Osteocyte (in vitro differentiated cells): ENCODE results near the gene GPS2. TPM values are rescaled to one million over a fixed set of nuclear protein-coding genes. Genes with fewer than 3 reads are reported as not detected.
A peak's percentile ranks its signal among the peaks of the same experiment; 100 is the strongest.

ENCODE experiments used
- DNase-seq: peaks from one replicate; pipeline ENCODE4 v3.0.0; 2021; ENCODE audit warnings: mixed read lengths; ENCODE audit not compliant: unreplicated experiment; ENCODE audit errors: extremely low spot score
- H3K27ac Mint-ChIP-seq: one replicate; pipeline ENCODE4 v1.8.0; 2021; ENCODE audit warnings: mild to moderate bottlenecking, mixed read lengths; ENCODE audit not compliant: unreplicated experiment
- H3K27me3 Mint-ChIP-seq: one replicate; pipeline ENCODE4 v1.8.0; 2021; ENCODE audit warnings: mixed read lengths; ENCODE audit not compliant: unreplicated experiment
- H3K36me3 Mint-ChIP-seq: one replicate; pipeline ENCODE4 v1.8.0; 2021; ENCODE audit warnings: mixed read lengths; ENCODE audit not compliant: unreplicated experiment
- H3K4me1 Mint-ChIP-seq: one replicate; pipeline ENCODE4 v1.8.0; 2021; ENCODE audit warnings: mixed read lengths; ENCODE audit not compliant: unreplicated experiment
- H3K4me3 Mint-ChIP-seq: one replicate; pipeline ENCODE4 v1.8.0; 2021; ENCODE audit warnings: mild to moderate bottlenecking, moderate library complexity, mixed read lengths; ENCODE audit not compliant: unreplicated experiment
- H3K9me3 Mint-ChIP-seq: one replicate; pipeline ENCODE4 v1.8.0; 2021; ENCODE audit warnings: mixed read lengths; ENCODE audit not compliant: unreplicated experiment
- CTCF ChIP-seq: fragments of 200-600 bp; sonication (generic); IDR thresholded peaks from 2 replicates; pipeline ENCODE4 v1.5.0; 2021; ENCODE audit warnings: antibody characterized with exemption, mild to moderate bottlenecking, moderate library complexity
- total RNA-seq: library from RNA; stranded (reverse); gene quantifications from 2 replicates; pipeline ENCODE4 v1.2.1, GENCODE V29; 2021

The GPS2 gene
- total RNA-seq, 1 donor from 2014 or later, result 61.9 TPM

- Mint-ChIP-seq H3K27me3 (peaks cover 14% of the 10 kb centered on the region), H3K9me3 (no peaks in the 10 kb centered on the region), H3K27ac (peak overlapping the region; percentile 70), H3K4me3 (peak overlapping the region; percentile 76), H3K4me1 (peaks cover 21% of the 10 kb centered on the region), H3K36me3 (no peaks in the 10 kb centered on the region)
- peak; percentile 90 for DNase-seq
- peak; percentile 91 for TF ChIP-seq CTCF
These were observed 34.6 kb downstream of the GPS2 start for GRCh38 chr17:7280519-7281073.

- TF ChIP-seq CTCF, result no peak
- no peaks in the 10 kb centered on the region for H3K36me3 Mint-ChIP-seq
- H3K4me3 Mint-ChIP-seq, result no peak overlapping the region
- no peaks in the 10 kb centered on the region for H3K9me3 Mint-ChIP-seq
- peaks cover 14% of the 10 kb centered on the region for H3K27me3 Mint-ChIP-seq
- no peak for DNase-seq
- H3K27ac Mint-ChIP-seq, result no peak overlapping the region
- peaks cover 21% of the 10 kb centered on the region for H3K4me1 Mint-ChIP-seq
These were observed 35.7 kb downstream of the GPS2 start for GRCh38 chr17:7279448-7279847.

GRCh38 chr17:7266784-7267183 is 48.4 kb downstream of the GPS2 start:
- no peak for DNase-seq
- H3K36me3 Mint-ChIP-seq, result no peaks in the 10 kb centered on the region
- H3K4me3 Mint-ChIP-seq, result no peak overlapping the region
- no peak for TF ChIP-seq CTCF
- peaks cover 17% of the 10 kb centered on the region for H3K27me3 Mint-ChIP-seq
- H3K9me3 Mint-ChIP-seq, result no peaks in the 10 kb centered on the region
- H3K27ac Mint-ChIP-seq, result peak overlapping the region; percentile 9
- peaks cover 35% of the 10 kb centered on the region for H3K4me1 Mint-ChIP-seq

GRCh38 chr17:7263801-7264078 is 51.4 kb downstream of the GPS2 start:
- TF ChIP-seq CTCF, result no peak
- no peaks in the 10 kb centered on the region for H3K9me3 Mint-ChIP-seq
- peak overlapping the region; percentile 34 for H3K4me3 Mint-ChIP-seq
- H3K4me1 Mint-ChIP-seq, result peaks cover 40% of the 10 kb centered on the region
- no peak for DNase-seq
- H3K27ac Mint-ChIP-seq, result no peak overlapping the region
- peaks cover 2% of the 10 kb centered on the region for H3K36me3 Mint-ChIP-seq
- peaks cover 14% of the 10 kb centered on the region for H3K27me3 Mint-ChIP-seq

GRCh38 chr17:7262935-7263800 is 52.0 kb downstream of the GPS2 start:
- peaks cover 4% of the 10 kb centered on the region for H3K36me3 Mint-ChIP-seq
- DNase-seq, result no peak
- H3K4me3 Mint-ChIP-seq, result peak overlapping the region; percentile 34
- H3K9me3 Mint-ChIP-seq, result no peaks in the 10 kb centered on the region
- peaks cover 14% of the 10 kb centered on the region for H3K27me3 Mint-ChIP-seq
- H3K4me1 Mint-ChIP-seq, result peaks cover 40% of the 10 kb centered on the region
- H3K27ac Mint-ChIP-seq, result peak overlapping the region; percentile 43
- TF ChIP-seq CTCF, result no peak

Other genes starting within 250 kb of the GPS2 start
- not detected in 2 replicates for gene CLEC10A, start 235.1 kb downstream of the GPS2 start, total RNA-seq
- gene ASGR2, start 200.5 kb downstream of the GPS2 start, total RNA-seq, result not detected in 2 replicates
- 1.6 and 2.4 TPM in 2 replicates for gene ASGR1, start 136.0 kb downstream of the GPS2 start, total RNA-seq
- gene DLG4, start 95.5 kb downstream of the GPS2 start, total RNA-seq, result 32.6 and 38.5 TPM in 2 replicates
- 302 and 354 TPM in 2 replicates for gene ACADVL, start 95.4 kb downstream of the GPS2 start, total RNA-seq
- 87.7 and 99.7 TPM in 2 replicates for gene DVL2, start 80.8 kb downstream of the GPS2 start, total RNA-seq
- gene PHF23, start 75.9 kb downstream of the GPS2 start, total RNA-seq, result 51.6 and 54.7 TPM in 2 replicates
- 642 TPM in 2 replicates for gene GABARAP, start 72.9 kb downstream of the GPS2 start, total RNA-seq
- gene CTDNEP1, start 63.6 kb downstream of the GPS2 start, total RNA-seq, result 145 and 151 TPM in 2 replicates
- gene ELP5, start 63.1 kb downstream of the GPS2 start, total RNA-seq, result 30.2 and 37.6 TPM in 2 replicates
- gene CLDN7, start 52.9 kb downstream of the GPS2 start, total RNA-seq, result 0.27 and 0.89 TPM in 2 replicates
- gene SLC2A4, start 33.6 kb downstream of the GPS2 start, total RNA-seq, result 0.59 and 0.63 TPM in 2 replicates
- 0.40 TPM in 1 of 2 replicates, not detected in the other for gene YBX2, start 20.7 kb downstream of the GPS2 start, total RNA-seq
- gene EIF5A, start 7.7 kb downstream of the GPS2 start, total RNA-seq, result 352 and 359 TPM in 2 replicates
- gene NEURL4, start 14.0 kb upstream of the GPS2 start, total RNA-seq, result 38.0 and 45.1 TPM in 2 replicates
- gene ACAP1, start 21.2 kb upstream of the GPS2 start, total RNA-seq, result 2.0 and 4.2 TPM in 2 replicates
- 12.7 and 13.3 TPM in 2 replicates for gene KCTD11, start 36.8 kb upstream of the GPS2 start, total RNA-seq
- not detected in 2 replicates for gene TMEM95, start 39.8 kb upstream of the GPS2 start, total RNA-seq
- not detected in 2 replicates for gene TNK1, start 65.7 kb upstream of the GPS2 start, total RNA-seq
- gene PLSCR3, start 79.2 kb upstream of the GPS2 start, total RNA-seq, result 73.9 and 81.4 TPM in 2 replicates
- 40.7 and 45.9 TPM in 2 replicates for gene TMEM256, start 88.7 kb upstream of the GPS2 start, total RNA-seq
- 53.8 and 56.8 TPM in 2 replicates for gene NLGN2, start 92.5 kb upstream of the GPS2 start, total RNA-seq
- gene SPEM1, start 105.0 kb upstream of the GPS2 start, total RNA-seq, result not detected in 2 replicates
- not detected in 2 replicates for gene SPEM2, start 110.3 kb upstream of the GPS2 start, total RNA-seq
- gene SPEM3, start 113.5 kb upstream of the GPS2 start, total RNA-seq, result not detected in 2 replicates
- gene TMEM102, start 120.1 kb upstream of the GPS2 start, total RNA-seq, result 6.4 and 6.7 TPM in 2 replicates
- gene FGF11, start 124.2 kb upstream of the GPS2 start, total RNA-seq, result 1.3 and 1.5 TPM in 2 replicates
- gene CHRNB1, start 129.7 kb upstream of the GPS2 start, total RNA-seq, result 9.3 and 11.0 TPM in 2 replicates
- 47.9 and 49.7 TPM in 2 replicates for gene ZBTB4, start 164.3 kb upstream of the GPS2 start, total RNA-seq
- not detected in 2 replicates for gene SLC35G6, start 166.1 kb upstream of the GPS2 start, total RNA-seq
- gene POLR2A, start 169.0 kb upstream of the GPS2 start, total RNA-seq, result 148 and 149 TPM in 2 replicates
- 14.6 and 15.0 TPM in 2 replicates for gene TNFSF12, start 233.7 kb upstream of the GPS2 start, total RNA-seq
- gene TNFSF13, start 243.4 kb upstream of the GPS2 start, total RNA-seq, result 1.3 and 1.5 TPM in 2 replicates
- gene SENP3, start 246.6 kb upstream of the GPS2 start, total RNA-seq, result 52.5 and 53.7 TPM in 2 replicates